ENCODE results near the gene TRAF3IP1. TPM values are rescaled to one million over a fixed set of nuclear protein-coding genes. Genes with fewer than 3 reads are reported as not detected.
A peak's percentile ranks its signal among the peaks of the same experiment; 100 is the strongest.

TRAF3IP1 gene
- polyA plus RNA-seq, 4 donors, result 5.1 to 10.1 (median 7.5) TPM

- H3K27ac ChIP-seq (ENCODE audit: low read depth in 1 of 3, low read length in 2 of 3), result no peak overlapping the region
- peaks cover 0 to 29% (median 0%) of the 10 kb centered on the region in 3 donors for H3K36me3 ChIP-seq (ENCODE audit: control insufficient read depth in 3 of 3, insufficient read depth in 2 of 3, low read depth in 1 of 3, low read length in 3 of 3)
- FAIRE-seq (no peak), DNase-seq (peak in 1 of 2 donors; percentile 17)
- H3K27me3 ChIP-seq (ENCODE audit: control insufficient read depth in 3 of 3, insufficient read depth in 3 of 3, low read length in 3 of 3), result no peaks in the 10 kb centered on the region
- H3K9me3 ChIP-seq (ENCODE audit: control insufficient read depth in 2 of 2, insufficient read depth in 1 of 2, low read depth in 1 of 2, low read length in 1 of 2), result no peaks in the 10 kb centered on the region
- no peak overlapping the region for H3K4me3 ChIP-seq (ENCODE audit: low read depth in 1 of 3, low read length in 3 of 3)
- 79 to 89% (median 82%) methylated on average over 15 of the region's 15 CpGs for WGBS, 3 donors
- H3K4me1 ChIP-seq (ENCODE audit: control insufficient read depth in 3 of 3, insufficient read depth in 2 of 3, low read depth in 1 of 3, low read length in 2 of 3), result no peaks in the 10 kb centered on the region
These were observed 58.9 kb downstream of the TRAF3IP1 start for GRCh38 chr2:238379096-238379810.

- no peak for FAIRE-seq
- no peaks in the 10 kb centered on the region for H3K4me1 ChIP-seq (ENCODE audit: control insufficient read depth in 3 of 3, insufficient read depth in 2 of 3, low read depth in 1 of 3, low read length in 2 of 3)
- H3K36me3 ChIP-seq (ENCODE audit: control insufficient read depth in 3 of 3, insufficient read depth in 2 of 3, low read depth in 1 of 3, low read length in 3 of 3), result peaks cover 0 to 29% (median 0%) of the 10 kb centered on the region in 3 donors
- no peak overlapping the region for H3K27ac ChIP-seq (ENCODE audit: low read depth in 1 of 3, low read length in 2 of 3)
- DNase-seq, result no peak
- H3K27me3 ChIP-seq (ENCODE audit: control insufficient read depth in 3 of 3, insufficient read depth in 3 of 3, low read length in 3 of 3), result no peaks in the 10 kb centered on the region
- no peak overlapping the region for H3K4me3 ChIP-seq (ENCODE audit: low read depth in 1 of 3, low read length in 3 of 3)
- WGBS, 3 donors, result 85 to 92% (median 89%) methylated on average over 7 of the region's 7 CpGs
- H3K9me3 ChIP-seq (ENCODE audit: control insufficient read depth in 2 of 2, insufficient read depth in 1 of 2, low read depth in 1 of 2, low read length in 1 of 2), result no peaks in the 10 kb centered on the region
These were observed 60.0 kb downstream of the TRAF3IP1 start for GRCh38 chr2:238380336-238380735.

- Histone ChIP-seq H3K9me3 (ENCODE audit: control insufficient read depth in 2 of 2, insufficient read depth in 1 of 2, low read depth in 1 of 2, low read length in 1 of 2) (no peaks in the 10 kb centered on the region), H3K27me3 (ENCODE audit: control insufficient read depth in 3 of 3, insufficient read depth in 3 of 3, low read length in 3 of 3) (no peaks in the 10 kb centered on the region), H3K4me1 (ENCODE audit: control insufficient read depth in 3 of 3, insufficient read depth in 2 of 3, low read depth in 1 of 3, low read length in 2 of 3) (no peaks in the 10 kb centered on the region), H3K36me3 (ENCODE audit: control insufficient read depth in 3 of 3, insufficient read depth in 2 of 3, low read depth in 1 of 3, low read length in 3 of 3) (peaks cover 0 to 29% (median 0%) of the 10 kb centered on the region in 3 donors), H3K4me3 (ENCODE audit: low read depth in 1 of 3, low read length in 3 of 3) (no peak overlapping the region), H3K27ac (ENCODE audit: low read depth in 1 of 3, low read length in 2 of 3) (no peak overlapping the region)
- DNase-seq (peak in 1 of 2 donors; percentile 18), FAIRE-seq (no peak)
- 75 to 87% (median 86%) methylated on average over 1 of the region's 1 CpG for WGBS, 3 donors
These were observed 60.5 kb downstream of the TRAF3IP1 start for GRCh38 chr2:238380785-238381184.

GRCh38 chr2:238381341-238382115 lies 61.2 kb downstream of the TRAF3IP1 start:
- Histone ChIP-seq H3K9me3 (ENCODE audit: control insufficient read depth in 2 of 2, insufficient read depth in 1 of 2, low read depth in 1 of 2, low read length in 1 of 2) (no peaks in the 10 kb centered on the region), H3K27ac (ENCODE audit: low read depth in 1 of 3, low read length in 2 of 3) (no peak overlapping the region), H3K4me3 (ENCODE audit: low read depth in 1 of 3, low read length in 3 of 3) (no peak overlapping the region), H3K36me3 (ENCODE audit: control insufficient read depth in 3 of 3, insufficient read depth in 2 of 3, low read depth in 1 of 3, low read length in 3 of 3) (peaks cover 0 to 29% (median 0%) of the 10 kb centered on the region in 3 donors), H3K4me1 (ENCODE audit: control insufficient read depth in 3 of 3, insufficient read depth in 2 of 3, low read depth in 1 of 3, low read length in 2 of 3) (no peaks in the 10 kb centered on the region), H3K27me3 (ENCODE audit: control insufficient read depth in 3 of 3, insufficient read depth in 3 of 3, low read length in 3 of 3) (no peaks in the 10 kb centered on the region)
- DNase-seq (no peak), FAIRE-seq (no peak)
- 87 to 94% (median 91%) methylated on average over 16 of the region's 16 CpGs for WGBS, 3 donors

- no peaks in the 10 kb centered on the region for H3K9me3 ChIP-seq (ENCODE audit: control insufficient read depth in 2 of 2, insufficient read depth in 1 of 2, low read depth in 1 of 2, low read length in 1 of 2)
- WGBS, 3 donors, result 83 to 95% (median 85%) methylated on average over 5 of the region's 5 CpGs
- no peak overlapping the region for H3K4me3 ChIP-seq (ENCODE audit: low read depth in 1 of 3, low read length in 3 of 3)
- H3K4me1 ChIP-seq (ENCODE audit: control insufficient read depth in 3 of 3, insufficient read depth in 2 of 3, low read depth in 1 of 3, low read length in 2 of 3), result no peaks in the 10 kb centered on the region
- H3K36me3 ChIP-seq (ENCODE audit: control insufficient read depth in 3 of 3, insufficient read depth in 2 of 3, low read depth in 1 of 3, low read length in 3 of 3), result peaks cover 0 to 29% (median 0%) of the 10 kb centered on the region in 3 donors
- no peak for FAIRE-seq
- no peak for DNase-seq
- no peak overlapping the region for H3K27ac ChIP-seq (ENCODE audit: low read depth in 1 of 3, low read length in 2 of 3)
- no peaks in the 10 kb centered on the region for H3K27me3 ChIP-seq (ENCODE audit: control insufficient read depth in 3 of 3, insufficient read depth in 3 of 3, low read length in 3 of 3)
These were observed 62.1 kb downstream of the TRAF3IP1 start for GRCh38 chr2:238382381-238382781.

- Histone ChIP-seq H3K36me3 (ENCODE audit: control insufficient read depth in 3 of 3, insufficient read depth in 2 of 3, low read depth in 1 of 3, low read length in 3 of 3) (peaks cover 0 to 29% (median 0%) of the 10 kb centered on the region in 3 donors), H3K9me3 (ENCODE audit: control insufficient read depth in 2 of 2, insufficient read depth in 1 of 2, low read depth in 1 of 2, low read length in 1 of 2) (no peaks in the 10 kb centered on the region), H3K27me3 (ENCODE audit: control insufficient read depth in 3 of 3, insufficient read depth in 3 of 3, low read length in 3 of 3) (no peaks in the 10 kb centered on the region), H3K27ac (ENCODE audit: low read depth in 1 of 3, low read length in 2 of 3) (no peak overlapping the region), H3K4me3 (ENCODE audit: low read depth in 1 of 3, low read length in 3 of 3) (no peak overlapping the region), H3K4me1 (ENCODE audit: control insufficient read depth in 3 of 3, insufficient read depth in 2 of 3, low read depth in 1 of 3, low read length in 2 of 3) (no peaks in the 10 kb centered on the region)
- FAIRE-seq (no peak), DNase-seq (no peak)
- WGBS, 3 donors, result 97 to 99% (median 98%) methylated on average over 5 of the region's 5 CpGs
These were observed 62.8 kb downstream of the TRAF3IP1 start for GRCh38 chr2:238383135-238383534.

- FAIRE-seq, result no peak
- H3K27ac ChIP-seq (ENCODE audit: low read depth in 1 of 3, low read length in 2 of 3), result no peak overlapping the region
- 91 to 95% (median 92%) methylated on average over 7 of the region's 7 CpGs for WGBS, 3 donors
These were observed 63.5 kb downstream of the TRAF3IP1 start for GRCh38 chr2:238383743-238384380.

GRCh38 chr2:238387332-238387731 lies 67.0 kb downstream of the TRAF3IP1 start:
- no peak for FAIRE-seq
- no peaks in the 10 kb centered on the region for H3K27me3 ChIP-seq (ENCODE audit: control insufficient read depth in 3 of 3, insufficient read depth in 3 of 3, low read length in 3 of 3)
- no peak overlapping the region for H3K4me3 ChIP-seq (ENCODE audit: low read depth in 1 of 3, low read length in 3 of 3)
- 64 to 79% (median 67%) methylated on average over 4 of the region's 4 CpGs for WGBS, 3 donors
- H3K9me3 ChIP-seq (ENCODE audit: control insufficient read depth in 2 of 2, insufficient read depth in 1 of 2, low read depth in 1 of 2, low read length in 1 of 2), result no peaks in the 10 kb centered on the region
- no peak overlapping the region for H3K27ac ChIP-seq (ENCODE audit: low read depth in 1 of 3, low read length in 2 of 3)
- H3K4me1 ChIP-seq (ENCODE audit: control insufficient read depth in 3 of 3, insufficient read depth in 2 of 3, low read depth in 1 of 3, low read length in 2 of 3), result no peaks in the 10 kb centered on the region
- peaks cover 0 to 18% (median 0%) of the 10 kb centered on the region in 3 donors for H3K36me3 ChIP-seq (ENCODE audit: control insufficient read depth in 3 of 3, insufficient read depth in 2 of 3, low read depth in 1 of 3, low read length in 3 of 3)
- DNase-seq, result no peak

More at GRCh38 chr2:238383743-238384380, 63.5 kb downstream of the TRAF3IP1 start:
- Histone ChIP-seq H3K4me3 (ENCODE audit: low read depth in 1 of 3, low read length in 3 of 3) (no peak overlapping the region), H3K27me3 (ENCODE audit: control insufficient read depth in 3 of 3, insufficient read depth in 3 of 3, low read length in 3 of 3) (no peaks in the 10 kb centered on the region), H3K9me3 (ENCODE audit: control insufficient read depth in 2 of 2, insufficient read depth in 1 of 2, low read depth in 1 of 2, low read length in 1 of 2) (no peaks in the 10 kb centered on the region), H3K4me1 (ENCODE audit: control insufficient read depth in 3 of 3, insufficient read depth in 2 of 3, low read depth in 1 of 3, low read length in 2 of 3) (no peaks in the 10 kb centered on the region), H3K36me3 (ENCODE audit: control insufficient read depth in 3 of 3, insufficient read depth in 2 of 3, low read depth in 1 of 3, low read length in 3 of 3) (peaks cover 0 to 32% (median 0%) of the 10 kb centered on the region in 3 donors)
- no peak for DNase-seq
